ENCODE results near the gene TMEM273. TPM values are rescaled to one million over a fixed set of nuclear protein-coding genes. Genes with fewer than 3 reads are reported as not detected.
A peak's percentile ranks its signal among the peaks of the same experiment; 100 is the strongest.

The TMEM273 gene
- total and polyA plus RNA-seq, 9 donors: 1.5 to 25.2 (median 5.0) TPM

- TF ChIP-seq POLR2A (IDR thresholded peaks at IDR 0.05): no peak
- TF ChIP-seq EP300 (IDR thresholded peaks at IDR 0.05): no peak
- TF ChIP-seq, protein P1, sequence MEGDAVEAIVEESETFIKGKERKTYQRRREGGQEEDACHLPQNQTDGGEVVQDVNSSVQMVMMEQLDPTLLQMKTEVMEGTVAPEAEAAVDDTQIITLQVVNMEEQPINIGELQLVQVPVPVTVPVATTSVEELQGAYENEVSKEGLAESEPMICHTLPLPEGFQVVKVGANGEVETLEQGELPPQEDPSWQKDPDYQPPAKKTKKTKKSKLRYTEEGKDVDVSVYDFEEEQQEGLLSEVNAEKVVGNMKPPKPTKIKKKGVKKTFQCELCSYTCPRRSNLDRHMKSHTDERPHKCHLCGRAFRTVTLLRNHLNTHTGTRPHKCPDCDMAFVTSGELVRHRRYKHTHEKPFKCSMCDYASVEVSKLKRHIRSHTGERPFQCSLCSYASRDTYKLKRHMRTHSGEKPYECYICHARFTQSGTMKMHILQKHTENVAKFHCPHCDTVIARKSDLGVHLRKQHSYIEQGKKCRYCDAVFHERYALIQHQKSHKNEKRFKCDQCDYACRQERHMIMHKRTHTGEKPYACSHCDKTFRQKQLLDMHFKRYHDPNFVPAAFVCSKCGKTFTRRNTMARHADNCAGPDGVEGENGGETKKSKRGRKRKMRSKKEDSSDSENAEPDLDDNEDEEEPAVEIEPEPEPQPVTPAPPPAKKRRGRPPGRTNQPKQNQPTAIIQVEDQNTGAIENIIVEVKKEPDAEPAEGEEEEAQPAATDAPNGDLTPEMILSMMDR (IDR thresholded peaks at IDR 0.05): no peak
- Histone ChIP-seq H3K27ac (peak overlapping the region in 1 of 2 donors; percentile 32), H3K27me3 (no peaks in the 10 kb centered on the region), H3K4me3 (no peak overlapping the region), H3K4me1 (ENCODE audit: insufficient read depth) (peaks cover 52% of the 10 kb centered on the region), H3K36me3 (no peaks in the 10 kb centered on the region), H3K9me3 (no peaks in the 10 kb centered on the region)
- 91 to 93% (median 93%) methylated on average over 17 of the region's 17 CpGs for WGBS, 3 donors
- DNase-seq: no peak
- intact Hi-C loops (cut with DNase I): no loop called here
Observed at GRCh38 chr10:49107111-49107886, 80.9 kb downstream of the TMEM273 start.

- intact Hi-C loops (cut with DNase I): no loop called here
- DNase-seq: peak in 2 of 5 donors; percentile 61 to 65
- H3K4me3 ChIP-seq: no peak overlapping the region
- H3K36me3 ChIP-seq: no peaks in the 10 kb centered on the region
- no peaks in the 10 kb centered on the region for H3K9me3 ChIP-seq
- H3K27ac ChIP-seq: peak overlapping the region in 1 of 2 donors; percentile 32
- peaks cover 44% of the 10 kb centered on the region for H3K4me1 ChIP-seq (ENCODE audit: insufficient read depth)
- 4 to 17% (median 5%) methylated on average over 7 of the region's 7 CpGs for WGBS, 3 donors
- no peaks in the 10 kb centered on the region for H3K27me3 ChIP-seq
- TF ChIP-seq POLR2A (IDR thresholded peaks at IDR 0.05) (no peak), EP300 (IDR thresholded peaks at IDR 0.05) (no peak)
- TF ChIP-seq, protein P1 (IDR thresholded peaks at IDR 0.05): no peak
Observed at GRCh38 chr10:49106451-49106850, 81.7 kb downstream of the TMEM273 start.

GRCh38 chr10:49105076-49105475 lies 83.1 kb downstream of the TMEM273 start:
- TF ChIP-seq, protein P1 (IDR thresholded peaks at IDR 0.05): no peak
- TF ChIP-seq POLR2A (IDR thresholded peaks at IDR 0.05) (no peak), EP300 (IDR thresholded peaks at IDR 0.05) (no peak)
- no peak overlapping the region for H3K4me3 ChIP-seq
- intact Hi-C loops (cut with DNase I): no loop called here
- H3K4me1 ChIP-seq (ENCODE audit: insufficient read depth): peaks cover 33% of the 10 kb centered on the region
- no peaks in the 10 kb centered on the region for H3K36me3 ChIP-seq
- no peak for DNase-seq
- WGBS, 3 donors: 88 to 94% (median 88%) methylated on average over 4 of the region's 4 CpGs
- no peak overlapping the region for H3K27ac ChIP-seq
- no peaks in the 10 kb centered on the region for H3K9me3 ChIP-seq
- no peaks in the 10 kb centered on the region for H3K27me3 ChIP-seq

Other genes starting within 250 kb of the TMEM273 start
- 1 to 10 TPM in 1 of 7 donors, under 1 TPM in 2, not detected in 4; 0.15 to 1.4 (median 0.35) TPM for gene LRRC18, start 248.6 kb downstream of the TMEM273 start, total RNA-seq
- gene LRRC18, start 248.6 kb downstream of the TMEM273 start, polyA plus RNA-seq: under 1 TPM; 0.16 to 0.22 TPM
- gene VSTM4, start 72.9 kb downstream of the TMEM273 start, total RNA-seq: 10 to 100 TPM; 17.3 to 68.9 (median 42.9) TPM
- gene VSTM4, start 72.9 kb downstream of the TMEM273 start, polyA plus RNA-seq: 10 to 100 TPM; 28.3 to 57.1 TPM
- gene FAM170B, start 54.4 kb downstream of the TMEM273 start, total RNA-seq: not detected
- not detected for gene FAM170B, start 54.4 kb downstream of the TMEM273 start, polyA plus RNA-seq
- gene C10orf71, start 110.8 kb upstream of the TMEM273 start, total RNA-seq: under 1 TPM in 1 of 7 donors, not detected in 6; 0.03 TPM
- gene C10orf71, start 110.8 kb upstream of the TMEM273 start, polyA plus RNA-seq: under 1 TPM; 0.01 to 0.03 TPM
- gene DRGX, start 207.7 kb upstream of the TMEM273 start, total RNA-seq: not detected
- gene DRGX, start 207.7 kb upstream of the TMEM273 start, polyA plus RNA-seq: not detected

Data from ovary (tissue), 9 donors.